ENCODE results near the gene FAM120AOS. TPM values are rescaled to one million over a fixed set of nuclear protein-coding genes. Genes with fewer than 3 reads are reported as not detected.

Gene FAM120AOS
- total RNA-seq, 2 experiments from 2014 or later, result 34.9 to 35.4 TPM

DNA sequence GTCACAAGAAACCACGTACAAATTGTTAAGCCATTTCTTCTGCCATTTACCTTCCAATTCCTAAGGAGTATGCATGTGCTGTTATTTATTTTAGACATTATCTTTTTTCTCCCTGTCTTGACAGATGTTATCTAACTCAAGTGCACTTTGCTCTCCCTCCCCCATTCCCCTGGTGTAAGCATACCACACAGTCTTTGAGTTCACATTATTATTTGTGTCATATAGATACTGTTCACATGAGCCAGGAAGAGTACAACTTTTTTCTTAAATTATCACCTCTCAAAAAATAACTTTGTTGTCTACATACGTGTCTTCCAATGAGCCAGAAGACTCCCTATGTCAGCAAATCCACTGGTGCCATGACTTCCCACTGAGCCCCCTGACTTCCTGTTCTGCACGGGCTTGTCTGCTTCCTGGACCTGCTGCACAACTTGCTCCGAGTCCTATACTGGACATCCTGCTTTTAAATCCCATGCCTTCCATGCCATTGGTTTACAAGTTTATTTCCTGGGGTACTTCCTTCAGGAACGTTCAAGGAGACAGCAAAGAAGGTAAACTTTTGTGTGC lies 21.8 kb downstream of the FAM120AOS start:
- no peak for DNase-seq
- no peak overlapping the region for H3K27ac Mint-ChIP-seq
- H3K4me1 Mint-ChIP-seq, result peaks cover 5% of the 10 kb centered on the region
- no peaks in the 10 kb centered on the region for H3K36me3 Mint-ChIP-seq (ENCODE audit: low read depth)
- H3K4me3 Mint-ChIP-seq, result no peak overlapping the region
- no peaks in the 10 kb centered on the region for H3K9me3 Mint-ChIP-seq
- CTCF ChIA-PET, result no interaction called here
- POLR2A ChIA-PET, result no interaction called here
- peaks cover 8% of the 10 kb centered on the region for H3K27me3 Mint-ChIP-seq

DNA sequence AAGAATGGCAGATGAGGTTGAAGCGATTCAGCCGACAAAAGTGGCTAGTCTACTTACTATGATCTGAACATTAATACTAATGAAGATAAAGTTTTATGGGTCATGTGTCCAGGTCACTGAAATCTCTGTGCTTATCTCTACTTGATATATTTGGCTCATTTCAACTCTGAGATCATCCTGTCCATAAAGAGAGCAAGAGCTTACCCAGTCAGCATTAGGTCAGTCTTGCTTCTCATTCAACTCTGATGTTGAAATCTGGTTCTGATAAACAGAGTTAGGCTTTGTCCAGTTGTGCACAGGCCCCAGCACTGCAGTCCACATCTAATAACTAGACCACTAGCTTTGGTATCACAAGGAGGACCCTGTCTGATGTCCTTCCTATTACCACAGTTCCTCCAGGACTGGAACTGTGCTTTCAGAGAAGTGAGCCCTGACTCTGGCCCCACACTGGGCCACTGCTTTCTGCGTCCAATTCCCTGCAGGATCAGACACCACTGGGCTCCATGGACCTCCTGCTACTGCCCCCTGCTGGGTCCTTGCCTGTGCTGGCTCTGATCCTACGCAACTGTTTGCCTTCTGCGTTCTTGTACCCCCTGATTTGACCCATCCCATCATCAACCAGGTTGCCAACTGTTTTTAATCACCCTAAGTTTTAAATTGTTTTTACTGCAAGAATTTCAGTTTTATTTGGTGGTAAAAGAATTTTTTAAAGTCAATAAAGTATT lies 25.6 kb downstream of the FAM120AOS start:
- no peaks in the 10 kb centered on the region for H3K9me3 Mint-ChIP-seq
- POLR2A ChIA-PET, result no interaction called here
- H3K36me3 Mint-ChIP-seq (ENCODE audit: low read depth), result no peaks in the 10 kb centered on the region
- no peak for DNase-seq
- CTCF ChIA-PET, result interaction anchor here (0.6 kb wide), 1 partner anchor 220 kb away, joined by 3 read pairs; no protein-coding TSS in a partner anchor
- peaks cover 5% of the 10 kb centered on the region for H3K4me1 Mint-ChIP-seq
- no peak overlapping the region for H3K4me3 Mint-ChIP-seq
- H3K27me3 Mint-ChIP-seq, result peaks cover 28% of the 10 kb centered on the region
- no peak overlapping the region for H3K27ac Mint-ChIP-seq

DNA sequence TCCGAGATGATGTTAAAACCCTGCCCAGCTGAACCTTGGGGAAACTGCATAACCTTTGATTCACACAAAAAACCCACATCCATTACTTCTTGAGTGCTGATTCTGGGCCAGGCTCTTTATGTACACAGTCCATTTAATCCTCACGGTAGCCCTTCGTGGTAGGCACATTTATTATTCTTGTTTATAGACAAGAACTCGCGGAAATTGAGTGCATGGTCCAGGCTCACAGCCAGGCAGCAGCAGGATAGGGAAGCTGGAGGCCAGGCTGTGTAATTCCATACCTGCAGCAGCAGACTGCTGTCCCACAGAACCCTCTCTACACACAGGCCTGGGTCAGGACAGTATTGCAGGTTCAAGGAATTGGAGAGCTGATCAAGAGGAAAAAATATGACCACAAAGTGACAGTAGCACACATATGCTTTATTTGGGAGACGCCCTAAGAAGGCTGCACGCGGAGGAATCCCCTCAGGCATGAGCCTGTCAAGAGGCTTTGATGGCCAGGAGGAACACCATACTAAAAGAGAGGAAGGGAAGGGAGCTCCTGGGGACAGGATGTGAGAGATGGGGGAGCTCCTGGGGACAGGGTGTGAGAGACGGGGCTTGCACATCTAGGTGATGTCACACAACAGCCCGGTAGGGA lies 30.3 kb downstream of the FAM120AOS start:
- Mint-ChIP-seq H3K9me3 (peaks cover 10% of the 10 kb centered on the region), H3K4me3 (no peak overlapping the region), H3K4me1 (no peaks in the 10 kb centered on the region), H3K27me3 (peaks cover 27% of the 10 kb centered on the region), H3K36me3 (ENCODE audit: low read depth) (peaks cover 4% of the 10 kb centered on the region), H3K27ac (no peak overlapping the region)
- CTCF ChIA-PET, result no interaction called here
- no peak for DNase-seq
- POLR2A ChIA-PET, result no interaction called here

DNA sequence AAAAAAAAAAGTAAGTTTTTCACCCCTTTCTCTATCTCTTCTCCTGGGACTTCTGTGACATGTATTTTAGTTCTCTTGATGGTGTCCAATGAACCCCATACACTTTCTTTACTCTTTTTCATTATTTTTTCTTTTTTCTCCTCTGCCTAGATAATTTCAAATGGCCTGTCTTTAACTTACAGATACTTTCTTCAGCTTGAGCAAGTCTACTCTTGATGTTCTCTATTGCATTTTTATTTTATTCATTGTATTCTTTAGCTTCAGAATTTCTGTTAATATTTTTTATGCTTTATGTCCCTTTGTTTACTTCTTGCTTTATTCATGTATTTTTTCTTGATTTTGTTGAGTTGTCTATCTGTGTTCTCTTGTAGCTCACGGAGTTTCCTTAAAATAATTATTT lies 34.4 kb downstream of the FAM120AOS start:
- Mint-ChIP-seq H3K4me1 (no peaks in the 10 kb centered on the region), H3K36me3 (ENCODE audit: low read depth) (peaks cover 4% of the 10 kb centered on the region), H3K27ac (no peak overlapping the region), H3K9me3 (peaks cover 16% of the 10 kb centered on the region), H3K4me3 (no peak overlapping the region), H3K27me3 (peaks cover 18% of the 10 kb centered on the region)
- POLR2A ChIA-PET, result no interaction called here
- DNase-seq, result no peak
- CTCF ChIA-PET, result interaction anchor here (1.2 kb wide), 1 partner anchor 46 kb away, joined by 3 read pairs; no protein-coding TSS in a partner anchor

DNA sequence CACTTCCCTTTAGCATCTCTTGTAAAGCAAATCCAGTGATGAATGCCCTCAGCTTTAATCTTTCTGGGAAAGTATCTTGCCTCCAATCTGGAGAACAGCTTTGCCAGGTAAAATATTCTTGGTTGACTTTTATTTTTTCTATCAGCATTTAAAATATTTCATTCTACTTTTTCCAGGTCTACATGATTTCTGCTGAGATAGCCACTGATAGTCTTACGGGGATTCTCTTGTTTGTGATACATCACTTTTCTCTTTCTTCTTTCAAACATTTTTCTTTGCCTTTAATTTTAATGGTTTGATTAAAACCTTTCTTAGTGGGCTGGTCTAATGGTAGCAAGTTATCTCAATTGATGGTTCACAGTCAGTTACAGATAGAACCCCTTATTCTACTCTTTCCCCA lies 35.8 kb downstream of the FAM120AOS start:
- CTCF ChIA-PET, result no interaction called here

DNA sequence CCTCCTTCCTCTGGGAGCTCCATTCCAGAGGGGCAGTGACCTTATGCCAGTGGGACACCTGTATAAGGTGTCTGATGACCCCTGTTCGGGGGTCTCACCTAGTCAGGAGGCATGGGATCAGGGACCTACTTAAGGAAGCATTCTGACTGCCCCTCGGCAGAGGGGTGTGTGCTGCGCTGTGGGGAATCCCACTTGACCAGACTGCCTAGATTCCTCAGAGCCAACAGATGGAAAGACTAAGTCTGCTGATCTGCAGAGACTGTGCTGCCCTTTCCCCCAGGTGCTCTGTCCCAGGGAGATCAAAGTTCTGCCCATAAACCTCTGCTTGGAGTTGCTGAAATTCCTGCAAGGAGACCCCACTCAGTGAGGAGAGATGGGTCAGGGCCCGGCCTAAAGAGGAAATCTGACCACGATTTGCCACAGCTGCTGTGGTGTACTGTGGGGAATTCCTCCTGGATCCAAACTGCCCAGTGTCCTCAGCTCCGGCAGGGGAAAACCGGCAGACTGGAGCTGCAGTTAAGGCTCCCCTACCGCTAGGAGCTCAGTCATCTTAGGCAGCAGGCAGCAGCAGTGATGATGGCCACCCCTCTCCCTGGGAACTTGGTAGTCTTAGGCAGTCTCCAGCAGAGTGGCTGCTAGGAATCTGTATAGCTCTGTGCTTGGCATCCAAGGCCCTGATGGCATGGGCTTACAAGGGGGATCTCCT lies 36.7 kb downstream of the FAM120AOS start:
- ChIA-PET POLR2A (no interaction called here), CTCF (no interaction called here)
- Mint-ChIP-seq H3K4me1 (no peaks in the 10 kb centered on the region), H3K27ac (no peak overlapping the region), H3K36me3 (ENCODE audit: low read depth) (peaks cover 4% of the 10 kb centered on the region), H3K27me3 (peaks cover 29% of the 10 kb centered on the region), H3K4me3 (no peak overlapping the region), H3K9me3 (peaks cover 16% of the 10 kb centered on the region)
- DNase-seq, result no peak

More for the DNA sequence above, 35.8 kb downstream of the FAM120AOS start:
- Mint-ChIP-seq H3K36me3 (ENCODE audit: low read depth) (peaks cover 4% of the 10 kb centered on the region), H3K4me3 (no peak overlapping the region), H3K9me3 (peaks cover 16% of the 10 kb centered on the region), H3K27me3 (peaks cover 24% of the 10 kb centered on the region), H3K4me1 (no peaks in the 10 kb centered on the region), H3K27ac (no peak overlapping the region)
- POLR2A ChIA-PET, result no interaction called here
- DNase-seq, result no peak

DNA sequence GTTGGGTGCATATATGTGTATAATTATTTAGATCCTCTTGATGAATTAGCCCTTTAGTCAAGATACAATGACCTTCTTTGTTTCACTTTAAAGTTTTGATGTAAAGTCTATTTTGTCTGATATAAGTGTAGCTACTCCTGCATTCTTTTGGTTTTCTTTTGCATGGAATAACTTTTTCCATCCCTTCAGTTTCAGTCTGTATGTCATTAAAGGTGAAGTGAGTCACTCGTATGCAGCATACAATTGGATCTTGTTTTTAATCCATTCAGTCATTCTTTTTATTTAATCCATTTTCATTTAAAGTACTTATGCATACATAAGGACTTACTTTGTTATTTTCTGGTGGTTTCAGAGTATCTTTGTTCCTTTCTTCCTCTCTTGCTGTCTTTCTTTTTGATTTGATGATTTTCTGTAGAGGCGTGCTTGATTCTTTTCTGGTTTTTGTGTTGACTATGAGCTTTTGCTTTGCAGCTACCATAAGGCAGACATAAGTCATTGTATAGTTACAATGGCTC lies 38.1 kb downstream of the FAM120AOS start:
- H3K4me3 Mint-ChIP-seq, result no peak overlapping the region
- no peak overlapping the region for H3K27ac Mint-ChIP-seq
- ChIA-PET POLR2A (no interaction called here), CTCF (interaction anchor here (0.6 kb wide), 1 partner anchor 1709 kb away, joined by 3 read pairs; no protein-coding TSS in a partner anchor)
- no peak for DNase-seq
- H3K9me3 Mint-ChIP-seq, result peaks cover 14% of the 10 kb centered on the region
- H3K36me3 Mint-ChIP-seq (ENCODE audit: low read depth), result peaks cover 4% of the 10 kb centered on the region
- H3K4me1 Mint-ChIP-seq, result no peaks in the 10 kb centered on the region
- peaks cover 37% of the 10 kb centered on the region for H3K27me3 Mint-ChIP-seq

DNA sequence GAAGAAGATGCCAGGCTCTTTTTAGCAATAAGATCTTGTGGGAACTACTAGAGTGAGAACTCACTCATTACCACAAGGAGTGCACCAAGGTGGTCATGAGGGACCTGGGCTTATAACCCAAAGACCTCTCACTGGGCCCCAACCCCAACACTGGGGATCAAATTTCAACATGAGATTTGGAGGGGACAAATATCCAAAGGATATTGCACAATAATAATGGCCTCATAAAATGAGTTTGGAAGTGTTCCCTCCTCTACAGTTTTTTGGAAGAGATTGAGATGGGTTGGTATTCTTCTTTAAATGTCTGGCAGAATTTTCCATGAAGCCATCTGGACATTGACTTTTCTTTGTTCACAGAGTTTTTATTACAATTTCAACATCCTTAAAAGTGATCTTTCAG lies 39.9 kb downstream of the FAM120AOS start:
- peaks cover 46% of the 10 kb centered on the region for H3K27me3 Mint-ChIP-seq
- no peak overlapping the region for H3K4me3 Mint-ChIP-seq
- ChIA-PET CTCF (no interaction called here), POLR2A (no interaction called here)
- no peak for DNase-seq
- H3K36me3 Mint-ChIP-seq (ENCODE audit: low read depth), result no peaks in the 10 kb centered on the region
- H3K27ac Mint-ChIP-seq, result no peak overlapping the region
- H3K9me3 Mint-ChIP-seq, result peaks cover 6% of the 10 kb centered on the region
- no peaks in the 10 kb centered on the region for H3K4me1 Mint-ChIP-seq

DNA sequence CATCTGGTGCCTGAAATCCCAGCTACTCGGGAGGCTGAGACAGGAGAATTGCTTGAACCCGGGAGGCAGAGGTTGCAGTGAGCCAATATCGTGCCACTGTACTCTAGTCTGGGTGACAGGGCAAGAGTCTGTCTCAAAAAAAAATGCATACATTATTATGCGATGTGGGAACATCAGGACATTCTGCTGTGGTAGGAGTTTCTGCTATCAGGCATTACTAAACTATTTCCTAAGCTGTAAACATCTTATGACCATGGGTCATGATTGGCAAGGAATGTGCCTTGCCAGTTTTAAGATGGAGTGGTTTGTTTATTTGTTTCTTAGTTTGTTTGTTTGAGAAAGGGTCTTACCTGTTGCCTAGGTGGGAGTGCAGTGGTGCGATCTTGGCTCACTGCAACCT lies 47.0 kb downstream of the FAM120AOS start:
- Mint-ChIP-seq H3K27ac (no peak overlapping the region), H3K4me1 (no peaks in the 10 kb centered on the region), H3K4me3 (no peak overlapping the region), H3K36me3 (ENCODE audit: low read depth) (no peaks in the 10 kb centered on the region), H3K9me3 (no peaks in the 10 kb centered on the region), H3K27me3 (peaks cover 25% of the 10 kb centered on the region)
- ChIA-PET CTCF (no interaction called here), POLR2A (no interaction called here)
- DNase-seq, result no peak

DNA sequence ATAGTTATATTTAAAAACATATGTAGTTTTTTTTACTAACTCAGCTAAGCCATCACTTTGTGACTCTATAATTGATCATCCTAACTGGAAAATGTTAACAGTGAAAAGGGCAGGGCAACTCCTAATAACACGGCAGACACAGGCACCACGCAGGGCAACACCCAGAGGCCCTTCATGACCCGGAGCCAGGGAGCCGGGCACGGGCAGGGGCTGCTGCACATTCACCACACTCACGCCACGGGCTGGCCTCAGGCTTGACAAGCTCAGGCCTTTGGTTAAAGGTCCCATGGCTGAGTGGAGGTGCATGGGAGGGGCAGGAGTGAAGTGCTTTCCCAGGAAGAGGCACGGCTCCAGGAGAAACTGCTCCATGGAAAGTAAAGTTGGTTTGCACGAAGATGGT lies 54.9 kb downstream of the FAM120AOS start:
- CTCF ChIA-PET, result interaction anchor here (0.9 kb wide), 1 partner anchor 83 kb away, joined by 3 read pairs; no protein-coding TSS in a partner anchor
- Mint-ChIP-seq H3K4me3 (no peak overlapping the region), H3K4me1 (no peaks in the 10 kb centered on the region)

DNA sequence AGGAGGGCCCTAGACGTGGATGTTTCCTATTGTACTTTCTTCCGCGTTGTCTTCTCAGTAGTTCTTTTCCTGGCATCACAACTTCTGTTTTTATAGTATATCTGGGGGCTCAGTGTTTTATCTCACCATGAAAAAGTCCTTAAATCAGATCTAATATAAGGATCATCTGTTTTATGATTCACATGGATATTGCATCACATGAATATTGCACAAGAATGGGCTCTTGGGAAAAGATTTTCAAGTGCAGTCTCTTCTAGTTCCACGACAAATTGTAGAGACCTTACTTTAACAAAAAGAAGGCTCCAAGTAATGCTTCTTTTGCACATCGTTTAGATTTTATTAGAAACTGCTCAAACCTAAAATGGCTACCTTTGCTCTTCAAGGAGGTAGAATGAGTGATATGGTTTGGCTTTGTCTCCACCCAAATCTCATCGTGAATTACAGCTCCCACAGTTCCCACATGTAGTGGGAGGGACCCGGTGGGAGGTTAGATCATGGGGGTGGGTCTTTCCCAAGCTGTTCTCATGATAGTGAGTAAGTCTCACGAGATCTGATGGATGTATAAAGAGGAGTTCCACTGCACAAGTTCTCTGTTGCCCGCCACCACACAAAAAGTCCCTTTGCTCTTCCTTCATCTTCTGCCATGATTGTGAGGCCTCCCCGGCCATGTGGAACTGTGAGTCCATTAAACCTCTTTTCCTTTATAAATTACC lies 55.6 kb downstream of the FAM120AOS start:
- H3K9me3 Mint-ChIP-seq, result no peaks in the 10 kb centered on the region
- H3K27ac Mint-ChIP-seq, result no peak overlapping the region
- H3K36me3 Mint-ChIP-seq (ENCODE audit: low read depth), result no peaks in the 10 kb centered on the region
- no peak for DNase-seq
- H3K4me1 Mint-ChIP-seq, result no peaks in the 10 kb centered on the region
- POLR2A ChIA-PET, result no interaction called here
- CTCF ChIA-PET, result interaction anchor here (0.9 kb wide), 1 partner anchor 84 kb away, joined by 3 read pairs; no protein-coding TSS in a partner anchor
- H3K4me3 Mint-ChIP-seq, result no peak overlapping the region
- H3K27me3 Mint-ChIP-seq, result peaks cover 18% of the 10 kb centered on the region

More for the DNA sequence above, 54.9 kb downstream of the FAM120AOS start:
- Mint-ChIP-seq H3K36me3 (ENCODE audit: low read depth) (no peaks in the 10 kb centered on the region), H3K27ac (no peak overlapping the region), H3K27me3 (peaks cover 18% of the 10 kb centered on the region), H3K9me3 (no peaks in the 10 kb centered on the region)
- no peak for DNase-seq
- POLR2A ChIA-PET, result no interaction called here

Measured in activated CD4-positive, alpha-beta T cell treated with anti-CD3 and anti-CD28 coated beads, Interleukin-2, amount 10 ng/mL, durations not matched to agents 7 days and 5 days (primary cell).